Sigmoid colon (tissue), 7 donors: Measurements from ENCODE around the gene ANP32E. TPM values are rescaled to one million over a fixed set of nuclear protein-coding genes. Genes with fewer than 3 reads are reported as not detected.

Experiments
- DNase-seq: peaks from one replicate; pipeline ENCODE4 v3.0.0-alpha.2; 2019
- H3K27ac ChIP-seq, 4 donors: fragments of 200-600 bp; sonication (generic); one replicate each; pipeline ENCODE4 v1.5.1; 2016 to 2019; ENCODE audit warnings: mild to moderate bottlenecking in 1 of 4
- H3K27me3 ChIP-seq, 3 donors: fragments of 200-600 bp; sonication (generic); one replicate each; pipeline ENCODE4 v1.5.1; 2019; ENCODE audit warnings: mild to moderate bottlenecking in 1 of 3
- H3K36me3 ChIP-seq, 4 donors: fragments of 200-600 bp; sonication (generic); one replicate each; pipeline ENCODE4 v1.5.1; 2016 to 2019
- H3K4me1 ChIP-seq, 4 donors: fragments of 200-600 bp; sonication (generic); one replicate each; pipeline ENCODE4 v1.5.1; 2017 to 2019
- H3K4me3 ChIP-seq, 4 donors: fragments of 200-600 bp; sonication (generic); one replicate each; pipeline ENCODE4 v1.5.1; 2017 to 2019; ENCODE audit warnings: mild to moderate bottlenecking in 2 of 4, moderate library complexity in 1 of 4
- H3K9me3 ChIP-seq, 4 donors: fragments of 200-600 bp in 3 of 4; sonication (generic) in 3 of 4; one replicate each; pipeline versions ENCODE4 v1.5.1 to v1.6.1; 2013 to 2019
- CTCF ChIP-seq, 4 experiments: fragments of 450-650 bp in 3 of 4; fragments of 200-600 bp in 1 of 4; IDR thresholded peaks; one replicate each; pipeline ENCODE4 v1.5.1; 2016 to 2019; ENCODE audit warnings: antibody characterized with exemption in 4 of 4, mild to moderate bottlenecking in 3 of 4, moderate library complexity in 2 of 4
- EP300 ChIP-seq, 4 donors: sonication (generic); formaldehyde crosslinking; IDR thresholded peaks; one replicate each; pipeline ENCODE4 v1.6.1; 2017; ENCODE audit warnings: antibody characterized with exemption in 4 of 4
- POLR2A ChIP-seq, 2 donors: fragments of 450-650 bp; IDR thresholded peaks; one replicate each; pipeline ENCODE4 v1.6.1; 2016; ENCODE audit warnings: antibody characterized with exemption in 2 of 2, mild to moderate bottlenecking in 2 of 2, moderate library complexity in 2 of 2
- POLR2AphosphoS5 ChIP-seq, 4 donors: sonication (generic); formaldehyde crosslinking; IDR thresholded peaks; one replicate each; pipeline ENCODE4 v1.6.1; 2017; ENCODE audit warnings: antibody characterized with exemption in 4 of 4
- WGBS, 2 donors: extraction: QIAGEN DNeasy Blood & Tissue Kit; methylation state at CpG; one replicate each; pipeline ENCODE4 v1.1.7; 2013; 5-methylcytosine and 5-hydroxymethylcytosine counted together
- intact Hi-C: fragments of 100-400 bp; cut with DNase I; formaldehyde crosslinking; loops from one replicate; pipeline ENCODE4 v1.15.1; 2023
- polyA plus RNA-seq, 3 donors: library from polyadenylated mRNA; stranded (reverse); fragments of 200-250 nt; gene quantifications; one replicate each; pipeline ENCODE4 v1.2.3, GENCODE V29; 2013
- total RNA-seq, 4 donors: library from RNA; depleted of rRNA; stranded (reverse); fragments of >200 nt; gene quantifications; one replicate each; pipeline ENCODE4 v1.1.0, GENCODE V29; 2016
- donor health status: healthy with polysubstance abuse.
- donor health status: Bipolar disorder and iron deficiency.
- donor health status: healthy.

The ANP32E gene
- total RNA-seq = 10 to 100 TPM; 11.9 to 25.5 (median 20.1) TPM
- 10 to 100 TPM; 11.4 to 32.6 (median 11.8) TPM for polyA plus RNA-seq

- Histone ChIP-seq H3K36me3 (peaks cover 0 to 3% (median 0%) of the 10 kb centered on the region in 4 donors), H3K27ac (peak within 1 kb of the TSS; percentile 98 to 99 (median 99)), H3K27me3 (no peaks in the 10 kb centered on the region), H3K4me1 (peaks cover 0 to 20% (median 13%) of the 10 kb centered on the region in 4 donors), H3K9me3 (no peaks in the 10 kb centered on the region), H3K4me3 (peak within 1 kb of the TSS; percentile 80 to 96 (median 88))
- intact Hi-C loops = no loop called here
- DNase-seq = peak; percentile 99
- WGBS, 2 donors = 1% methylated on average over 33 of the region's 33 CpGs
- peak in 1 of 4 donors; percentile 12 for TF ChIP-seq EP300 (IDR thresholded peaks at IDR 0.05)
- peak; percentile 66 to 81 for TF ChIP-seq POLR2A (IDR thresholded peaks at IDR 0.05)
- peak; percentile 89 to 97 (median 92) for TF ChIP-seq POLR2AphosphoS5 (IDR thresholded peaks at IDR 0.05)
- TF ChIP-seq CTCF (IDR thresholded peaks at IDR 0.05) = peak in 1 of 4 experiments; percentile 50
Observed at GRCh38 chr1:150235852-150236613, at the start of gene ANP32E. TSS of gene ANP32E (minus strand) at chr1:150236112. CDS start at chr1:150235786, 326 bp downstream.

- WGBS, 2 donors = 91 to 95% methylated on average over 12 of the region's 12 CpGs
- Histone ChIP-seq H3K27me3 (no peaks in the 10 kb centered on the region), H3K27ac (peak overlapping the region; percentile 94 to 96 (median 95)), H3K9me3 (no peaks in the 10 kb centered on the region), H3K4me3 (peak overlapping the region; percentile 42 to 71 (median 64)), H3K4me1 (peaks cover 0 to 34% (median 29%) of the 10 kb centered on the region in 4 donors), H3K36me3 (peaks cover 3 to 47% (median 10%) of the 10 kb centered on the region in 4 donors)
- no peak for TF ChIP-seq EP300 (IDR thresholded peaks at IDR 0.05)
- TF ChIP-seq CTCF (IDR thresholded peaks at IDR 0.05) = no peak
- no peak for TF ChIP-seq POLR2A (IDR thresholded peaks at IDR 0.05)
- TF ChIP-seq POLR2AphosphoS5 (IDR thresholded peaks at IDR 0.05) = no peak
- DNase-seq = no peak
- intact Hi-C loops = loop anchor here (5.0 kb wide), 3 partner anchors 39 to 121 kb away; partner anchors contain the start of genes PRPF3 and RPRD2
Observed at GRCh38 chr1:150283260-150283659, 47.3 kb upstream of the ANP32E start.

GRCh38 chr1:150282558-150282958 lies 46.6 kb upstream of the ANP32E start:
- Histone ChIP-seq H3K4me3 (peak overlapping the region; percentile 42 to 71 (median 64)), H3K27ac (peak overlapping the region; percentile 94 to 96 (median 95)), H3K9me3 (no peaks in the 10 kb centered on the region), H3K4me1 (peaks cover 0 to 34% (median 29%) of the 10 kb centered on the region in 4 donors), H3K27me3 (no peaks in the 10 kb centered on the region), H3K36me3 (peaks cover 1 to 40% (median 10%) of the 10 kb centered on the region in 4 donors)
- WGBS, 2 donors = 11 to 34% methylated on average over 21 of the region's 21 CpGs
- no peak for TF ChIP-seq CTCF (IDR thresholded peaks at IDR 0.05)
- peak; percentile 68 to 98 (median 90) for TF ChIP-seq POLR2AphosphoS5 (IDR thresholded peaks at IDR 0.05)
- peak; percentile 73 to 92 for TF ChIP-seq POLR2A (IDR thresholded peaks at IDR 0.05)
- peak in 1 of 4 donors; percentile 63 for TF ChIP-seq EP300 (IDR thresholded peaks at IDR 0.05)
- intact Hi-C loops = loop anchor here (5.0 kb wide), 3 partner anchors 40 to 120 kb away; partner anchors contain the start of genes PRPF3 and RPRD2
- DNase-seq = no peak

GRCh38 chr1:150281758-150282557 lies 46.0 kb upstream of the ANP32E start, which contains the start of gene CIART:
TSS of gene CIART (plus strand) at chr1:150282554. CDS start at chr1:150283268, 714 bp downstream.
- peak within 1 kb of the TSS; percentile 42 to 71 (median 64) for H3K4me3 ChIP-seq
- no peak for TF ChIP-seq CTCF (IDR thresholded peaks at IDR 0.05)
- TF ChIP-seq POLR2AphosphoS5 (IDR thresholded peaks at IDR 0.05) = peak; percentile 77 to 86 (median 82)
- TF ChIP-seq POLR2A (IDR thresholded peaks at IDR 0.05) = peak; percentile 4 to 7
- peak; percentile 29 to 91 (median 69) for TF ChIP-seq EP300 (IDR thresholded peaks at IDR 0.05)
- peak within 1 kb of the TSS; percentile 94 to 96 (median 95) for H3K27ac ChIP-seq
- H3K4me1 ChIP-seq = peaks cover 0 to 34% (median 29%) of the 10 kb centered on the region in 4 donors
- 1 to 4% methylated on average over 46 of the region's 46 CpGs for WGBS, 2 donors
- H3K36me3 ChIP-seq = peaks cover 0 to 34% (median 7%) of the 10 kb centered on the region in 4 donors
- H3K9me3 ChIP-seq = no peaks in the 10 kb centered on the region
- no peaks in the 10 kb centered on the region for H3K27me3 ChIP-seq
- peak; percentile 99 for DNase-seq
- intact Hi-C loops = loop anchor here (1.0 to 5.0 kb wide), 4 partner anchors 26 to 120 kb away; partner anchors contain the start of genes PRPF3 and RPRD2
